ENCODE results near the gene TACC2. TPM values are rescaled to one million over a fixed set of nuclear protein-coding genes. Genes with fewer than 3 reads are reported as not detected.

TACC2 gene
- total RNA-seq, 1 experiment from 2014 or later: 24.4 TPM

- H3K27ac Mint-ChIP-seq (ENCODE audit: unreplicated experiment): no peak overlapping the region
- no peaks in the 10 kb centered on the region for H3K9me3 Mint-ChIP-seq (ENCODE audit: low read depth, unreplicated experiment)
- H3K27me3 Mint-ChIP-seq (ENCODE audit: unreplicated experiment): no peaks in the 10 kb centered on the region
- H3K36me3 Mint-ChIP-seq (ENCODE audit: insufficient read depth, unreplicated experiment): no peaks in the 10 kb centered on the region
- no TSS peak for BruUV-seq (replicated peaks)
- intact Hi-C loops (cut with micrococcal nuclease; ENCODE audit: unreplicated experiment): no loop called here
- no peak for DNase-seq
- H3K4me1 Mint-ChIP-seq (ENCODE audit: low read depth, unreplicated experiment): peaks cover 13% of the 10 kb centered on the region
- CTCF ChIA-PET: interaction anchor here (0.7 kb wide), 1 partner anchor 17 kb away, joined by 3 read pairs; no protein-coding TSS in a partner anchor
- TF ChIP-seq, protein P1, sequence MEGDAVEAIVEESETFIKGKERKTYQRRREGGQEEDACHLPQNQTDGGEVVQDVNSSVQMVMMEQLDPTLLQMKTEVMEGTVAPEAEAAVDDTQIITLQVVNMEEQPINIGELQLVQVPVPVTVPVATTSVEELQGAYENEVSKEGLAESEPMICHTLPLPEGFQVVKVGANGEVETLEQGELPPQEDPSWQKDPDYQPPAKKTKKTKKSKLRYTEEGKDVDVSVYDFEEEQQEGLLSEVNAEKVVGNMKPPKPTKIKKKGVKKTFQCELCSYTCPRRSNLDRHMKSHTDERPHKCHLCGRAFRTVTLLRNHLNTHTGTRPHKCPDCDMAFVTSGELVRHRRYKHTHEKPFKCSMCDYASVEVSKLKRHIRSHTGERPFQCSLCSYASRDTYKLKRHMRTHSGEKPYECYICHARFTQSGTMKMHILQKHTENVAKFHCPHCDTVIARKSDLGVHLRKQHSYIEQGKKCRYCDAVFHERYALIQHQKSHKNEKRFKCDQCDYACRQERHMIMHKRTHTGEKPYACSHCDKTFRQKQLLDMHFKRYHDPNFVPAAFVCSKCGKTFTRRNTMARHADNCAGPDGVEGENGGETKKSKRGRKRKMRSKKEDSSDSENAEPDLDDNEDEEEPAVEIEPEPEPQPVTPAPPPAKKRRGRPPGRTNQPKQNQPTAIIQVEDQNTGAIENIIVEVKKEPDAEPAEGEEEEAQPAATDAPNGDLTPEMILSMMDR (IDR thresholded peaks at IDR 0.05; ENCODE audit: unreplicated experiment): no peak
- H3K4me3 Mint-ChIP-seq (ENCODE audit: low read depth, unreplicated experiment): no peak overlapping the region
These were observed 141.6 kb downstream of the TACC2 start for GRCh38 chr10:122130474-122131110.

DNA sequence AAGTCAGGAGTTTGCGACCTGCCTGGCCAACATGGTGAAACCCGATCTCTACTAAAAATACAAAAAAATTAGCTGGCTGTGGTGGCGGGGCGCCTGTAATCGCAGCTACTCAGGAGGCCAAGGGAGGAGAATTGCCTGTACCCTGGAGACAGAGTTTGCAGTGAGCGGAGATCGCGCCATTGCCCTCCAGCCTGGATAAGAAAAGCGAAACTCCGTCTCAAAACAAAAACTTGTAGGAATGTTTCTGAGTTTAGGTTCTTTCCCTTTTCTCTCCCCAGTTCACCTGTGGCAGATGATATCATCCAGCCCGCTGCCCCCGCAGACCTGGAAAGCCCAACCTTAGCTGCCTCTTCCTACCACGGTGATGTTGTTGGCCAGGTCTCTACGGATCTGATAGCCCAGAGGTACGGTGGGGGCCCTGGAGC is 143.4 kb downstream of the TACC2 start:
- H3K27me3 Mint-ChIP-seq (ENCODE audit: unreplicated experiment): no peaks in the 10 kb centered on the region
- CTCF ChIA-PET: no interaction called here
- TF ChIP-seq, protein P1 (IDR thresholded peaks at IDR 0.05; ENCODE audit: unreplicated experiment): no peak
- no peaks in the 10 kb centered on the region for H3K9me3 Mint-ChIP-seq (ENCODE audit: low read depth, unreplicated experiment)
- H3K36me3 Mint-ChIP-seq (ENCODE audit: insufficient read depth, unreplicated experiment): no peaks in the 10 kb centered on the region
- H3K4me3 Mint-ChIP-seq (ENCODE audit: low read depth, unreplicated experiment): no peak overlapping the region
- intact Hi-C loops (cut with micrococcal nuclease; ENCODE audit: unreplicated experiment): no loop called here
- no TSS peak for BruUV-seq (replicated peaks)
- no peak overlapping the region for H3K27ac Mint-ChIP-seq (ENCODE audit: unreplicated experiment)
- no peak for DNase-seq
- H3K4me1 Mint-ChIP-seq (ENCODE audit: low read depth, unreplicated experiment): peaks cover 7% of the 10 kb centered on the region

- TF ChIP-seq, protein P1 (IDR thresholded peaks at IDR 0.05; ENCODE audit: unreplicated experiment): no peak
- no peaks in the 10 kb centered on the region for H3K9me3 Mint-ChIP-seq (ENCODE audit: low read depth, unreplicated experiment)
- CTCF ChIA-PET: no interaction called here
- intact Hi-C loops (cut with micrococcal nuclease; ENCODE audit: unreplicated experiment): no loop called here
- no peak overlapping the region for H3K4me3 Mint-ChIP-seq (ENCODE audit: low read depth, unreplicated experiment)
- BruUV-seq (replicated peaks): no TSS peak
- H3K27ac Mint-ChIP-seq (ENCODE audit: unreplicated experiment): no peak overlapping the region
- H3K4me1 Mint-ChIP-seq (ENCODE audit: low read depth, unreplicated experiment): no peaks in the 10 kb centered on the region
- no peaks in the 10 kb centered on the region for H3K27me3 Mint-ChIP-seq (ENCODE audit: unreplicated experiment)
- no peaks in the 10 kb centered on the region for H3K36me3 Mint-ChIP-seq (ENCODE audit: insufficient read depth, unreplicated experiment)
- DNase-seq: no peak
These were observed 144.1 kb downstream of the TACC2 start for GRCh38 chr10:122132882-122133565.

GRCh38 chr10:122135251-122136025 is 146.5 kb downstream of the TACC2 start:
- no peak for DNase-seq
- H3K4me1 Mint-ChIP-seq (ENCODE audit: low read depth, unreplicated experiment): peaks cover under 1% of the 10 kb centered on the region
- intact Hi-C loops (cut with micrococcal nuclease; ENCODE audit: unreplicated experiment): no loop called here
- BruUV-seq (replicated peaks): no TSS peak
- H3K4me3 Mint-ChIP-seq (ENCODE audit: low read depth, unreplicated experiment): no peak overlapping the region
- no peaks in the 10 kb centered on the region for H3K36me3 Mint-ChIP-seq (ENCODE audit: insufficient read depth, unreplicated experiment)
- H3K27ac Mint-ChIP-seq (ENCODE audit: unreplicated experiment): no peak overlapping the region
- CTCF ChIA-PET: no interaction called here
- H3K27me3 Mint-ChIP-seq (ENCODE audit: unreplicated experiment): no peaks in the 10 kb centered on the region
- no peaks in the 10 kb centered on the region for H3K9me3 Mint-ChIP-seq (ENCODE audit: low read depth, unreplicated experiment)
- TF ChIP-seq, protein P1 (IDR thresholded peaks at IDR 0.05; ENCODE audit: unreplicated experiment): no peak
